Hippocampal formation (tissue), 2 donors: ENCODE measurements around the gene C10orf95.

Experiments used
- DNase-seq, 2 donors: peaks; one replicate each; lab custom pipeline; 2025; lab: John Stamatoyannopoulos, UW

C10orf95 gene

GRCh38 chr10:102416283-102416682, 35.1 kb downstream of the C10orf95 start:
- DNase-seq = no peak

- DNase-seq = no peak
These were observed 36.6 kb downstream of the C10orf95 start for GRCh38 chr10:102414749-102415148.

- no peak for DNase-seq
These were observed 37.4 kb downstream of the C10orf95 start for GRCh38 chr10:102413806-102414561.

- no peak for DNase-seq
These were observed 38.2 kb downstream of the C10orf95 start for GRCh38 chr10:102413053-102413705.

- no peak for DNase-seq
These were observed 39.0 kb downstream of the C10orf95 start for GRCh38 chr10:102412293-102412692.

- no peak for DNase-seq
These were observed 39.7 kb downstream of the C10orf95 start for GRCh38 chr10:102411341-102412255.

- peak in 1 of 2 donors; percentile 35 for DNase-seq
These were observed 40.8 kb downstream of the C10orf95 start for GRCh38 chr10:102410429-102411073.

- DNase-seq = no peak
These were observed 41.5 kb downstream of the C10orf95 start for GRCh38 chr10:102409604-102410428.

GRCh38 chr10:102408728-102409603, 42.4 kb downstream of the C10orf95 start:
- DNase-seq = peak in 1 of 2 donors; percentile 24

GRCh38 chr10:102408131-102408727, 43.1 kb downstream of the C10orf95 start:
- DNase-seq = no peak

- no peak for DNase-seq
These were observed 43.8 kb downstream of the C10orf95 start for GRCh38 chr10:102407425-102408130.

GRCh38 chr10:102406815-102407214, 44.5 kb downstream of the C10orf95 start:
- DNase-seq = no peak

GRCh38 chr10:102405632-102406031, 45.7 kb downstream of the C10orf95 start:
- DNase-seq = no peak

GRCh38 chr10:102405108-102405571, 46.2 kb downstream of the C10orf95 start:
- DNase-seq = no peak

- DNase-seq = no peak
These were observed 46.8 kb downstream of the C10orf95 start for GRCh38 chr10:102404361-102405107.

GRCh38 chr10:102403115-102403514, 48.2 kb downstream of the C10orf95 start:
- no peak for DNase-seq

- DNase-seq = no peak
These were observed 48.8 kb downstream of the C10orf95 start for GRCh38 chr10:102402512-102402896.
